Measurements from ENCODE around the gene LAMB4. TPM values are rescaled to one million over a fixed set of nuclear protein-coding genes. Genes with fewer than 3 reads are reported as not detected.

The LAMB4 gene
- total RNA-seq, 4 donors from 2014 or later = 2.0 to 17.3 (median 4.3) TPM; not detected in 1

- H3K36me3 ChIP-seq = no peaks in the 10 kb centered on the region
- H3K9me3 ChIP-seq = no peaks in the 10 kb centered on the region
- peaks cover 0 to 6% (median 0%) of the 10 kb centered on the region in 4 donors for H3K4me1 ChIP-seq
- peak overlapping the region in 1 of 4 donors; percentile 25 for H3K27ac ChIP-seq
- H3K4me3 ChIP-seq = no peak overlapping the region
- H3K27me3 ChIP-seq = no peaks in the 10 kb centered on the region
- peak in 2 of 3 donors; percentile 61 to 66 for DNase-seq
- TF ChIP-seq, protein P1, sequence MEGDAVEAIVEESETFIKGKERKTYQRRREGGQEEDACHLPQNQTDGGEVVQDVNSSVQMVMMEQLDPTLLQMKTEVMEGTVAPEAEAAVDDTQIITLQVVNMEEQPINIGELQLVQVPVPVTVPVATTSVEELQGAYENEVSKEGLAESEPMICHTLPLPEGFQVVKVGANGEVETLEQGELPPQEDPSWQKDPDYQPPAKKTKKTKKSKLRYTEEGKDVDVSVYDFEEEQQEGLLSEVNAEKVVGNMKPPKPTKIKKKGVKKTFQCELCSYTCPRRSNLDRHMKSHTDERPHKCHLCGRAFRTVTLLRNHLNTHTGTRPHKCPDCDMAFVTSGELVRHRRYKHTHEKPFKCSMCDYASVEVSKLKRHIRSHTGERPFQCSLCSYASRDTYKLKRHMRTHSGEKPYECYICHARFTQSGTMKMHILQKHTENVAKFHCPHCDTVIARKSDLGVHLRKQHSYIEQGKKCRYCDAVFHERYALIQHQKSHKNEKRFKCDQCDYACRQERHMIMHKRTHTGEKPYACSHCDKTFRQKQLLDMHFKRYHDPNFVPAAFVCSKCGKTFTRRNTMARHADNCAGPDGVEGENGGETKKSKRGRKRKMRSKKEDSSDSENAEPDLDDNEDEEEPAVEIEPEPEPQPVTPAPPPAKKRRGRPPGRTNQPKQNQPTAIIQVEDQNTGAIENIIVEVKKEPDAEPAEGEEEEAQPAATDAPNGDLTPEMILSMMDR (IDR thresholded peaks at IDR 0.05) = no peak
- no peak for TF ChIP-seq POLR2A (IDR thresholded peaks at IDR 0.05)
Measured at GRCh38 chr7:108135446-108136190, 5.5 kb upstream of the LAMB4 start.

DNA sequence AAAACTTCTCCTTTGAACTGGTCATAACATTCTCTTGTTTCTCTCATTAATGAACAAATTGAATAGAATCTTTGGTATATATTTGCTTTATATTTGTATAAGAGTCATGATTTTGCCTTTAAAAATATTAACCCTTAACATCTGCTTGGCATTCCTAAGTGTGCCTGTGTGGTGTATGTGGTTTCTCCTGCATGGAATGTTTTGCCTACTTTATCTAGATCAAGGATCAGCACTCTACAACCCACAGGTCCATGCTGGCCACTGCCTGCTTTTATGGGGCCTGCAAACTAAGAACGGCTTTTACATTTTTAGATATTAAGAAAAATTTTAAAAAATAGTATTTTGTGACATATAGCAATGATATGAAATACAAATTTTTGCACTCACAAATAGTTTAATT is 4.3 kb upstream of the LAMB4 start:
- Histone ChIP-seq H3K27ac (no peak overlapping the region), H3K27me3 (no peaks in the 10 kb centered on the region), H3K36me3 (no peaks in the 10 kb centered on the region), H3K4me3 (no peak overlapping the region), H3K9me3 (no peaks in the 10 kb centered on the region), H3K4me1 (peaks cover 0 to 6% (median 0%) of the 10 kb centered on the region in 4 donors)
- DNase-seq = no peak
- no peak for TF ChIP-seq POLR2A (IDR thresholded peaks at IDR 0.05)
- TF ChIP-seq, protein P1 (IDR thresholded peaks at IDR 0.05) = no peak

- no peak overlapping the region for H3K27ac ChIP-seq
- H3K4me3 ChIP-seq = no peak overlapping the region
Measured at GRCh38 chr7:108132551-108133265, 2.5 kb upstream of the LAMB4 start.

GRCh38 chr7:108129018-108129965 is 869 bp downstream of the LAMB4 start:
- no peak for TF ChIP-seq POLR2A (IDR thresholded peaks at IDR 0.05)
- TF ChIP-seq, protein P1 (IDR thresholded peaks at IDR 0.05) = no peak
- Histone ChIP-seq H3K36me3 (no peaks in the 10 kb centered on the region), H3K4me3 (no peak overlapping the region), H3K4me1 (no peaks in the 10 kb centered on the region), H3K9me3 (no peaks in the 10 kb centered on the region), H3K27me3 (no peaks in the 10 kb centered on the region), H3K27ac (no peak overlapping the region)
- DNase-seq = no peak

More at GRCh38 chr7:108132551-108133265, 2.5 kb upstream of the LAMB4 start:
- no peaks in the 10 kb centered on the region for H3K36me3 ChIP-seq
- H3K4me1 ChIP-seq = peaks cover 0 to 6% (median 0%) of the 10 kb centered on the region in 4 donors
- H3K27me3 ChIP-seq = no peaks in the 10 kb centered on the region
- no peaks in the 10 kb centered on the region for H3K9me3 ChIP-seq
- TF ChIP-seq, protein P1 (IDR thresholded peaks at IDR 0.05) = no peak
- no peak for TF ChIP-seq POLR2A (IDR thresholded peaks at IDR 0.05)
- no peak for DNase-seq

DNA sequence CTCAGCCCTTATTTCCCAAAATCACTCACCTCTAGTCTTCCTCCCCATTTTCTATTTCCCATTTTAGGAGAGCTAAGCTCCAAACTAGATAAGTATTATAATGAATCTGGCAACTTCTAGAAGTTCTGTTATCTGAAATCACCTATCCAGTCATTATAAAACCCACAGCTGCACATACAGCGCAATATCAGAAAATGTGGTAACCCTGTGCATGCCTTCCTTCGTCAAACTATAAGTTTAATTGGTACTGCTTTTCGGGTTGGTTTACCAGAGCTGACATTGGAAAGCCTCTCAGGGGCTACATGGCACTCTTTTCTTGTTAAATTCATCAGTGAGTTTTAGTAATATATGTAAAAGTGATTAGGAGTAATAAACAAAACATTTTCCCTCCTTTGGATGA is 1.6 kb downstream of the LAMB4 start:
- no peak overlapping the region for H3K27ac ChIP-seq
- DNase-seq = no peak
- H3K36me3 ChIP-seq = no peaks in the 10 kb centered on the region
- no peak overlapping the region for H3K4me3 ChIP-seq
- TF ChIP-seq POLR2A (IDR thresholded peaks at IDR 0.05) = no peak
- TF ChIP-seq, protein P1 (IDR thresholded peaks at IDR 0.05) = no peak
- no peaks in the 10 kb centered on the region for H3K27me3 ChIP-seq
- H3K4me1 ChIP-seq = no peaks in the 10 kb centered on the region
- H3K9me3 ChIP-seq = no peaks in the 10 kb centered on the region

All from Peyer's patch (tissue), 4 donors.